Right atrium auricular region (tissue), 2 donors: ENCODE measurements around the gene MGME1. TPM values are rescaled to one million over a fixed set of nuclear protein-coding genes. Genes with fewer than 3 reads are reported as not detected.

Experiments
- DNase-seq: peaks from one replicate; pipeline ENCODE4 v3.0.0-alpha.2; 2019; ENCODE audit warnings: low spot score
- H3K27ac ChIP-seq, 2 donors: fragments of 200-600 bp; sonication (generic); 1 replicate in 1 of 2; 2 replicates in 1 of 2; pipeline ENCODE4 v1.5.1; 2016 to 2019
- H3K27me3 ChIP-seq, 2 donors: fragments of 200-600 bp; sonication (generic); one replicate each; pipeline versions ENCODE4 v1.5.1 to v1.6.0; 2017 to 2019
- H3K36me3 ChIP-seq: fragments of 200-600 bp; sonication (generic); one replicate; pipeline ENCODE4 v1.5.1; 2016
- H3K4me1 ChIP-seq, 2 donors: fragments of 200-600 bp; sonication (generic); one replicate each; pipeline versions ENCODE4 v1.5.1 to v1.6.0; 2017 to 2019
- H3K4me3 ChIP-seq, 2 donors: fragments of 200-600 bp; sonication (generic); 1 replicate in 1 of 2; 2 replicates in 1 of 2; pipeline ENCODE4 v1.5.1; 2017 to 2019; ENCODE audit warnings: mild to moderate bottlenecking in 1 of 2, moderate library complexity in 1 of 2
- H3K9me3 ChIP-seq, 2 donors: fragments of 200-600 bp; sonication (generic); one replicate each; pipeline ENCODE4 v1.5.1; 2019
- total RNA-seq, 2 donors: library from RNA; depleted of rRNA; stranded (reverse); fragments of >200 nt; gene quantifications; one replicate each; pipeline ENCODE4 v1.1.0, GENCODE V29; 2016
- TF ChIP-seq, protein P1 (sequence below), 2 donors: fragments of 200-600 bp; sonication (generic); IDR thresholded peaks; one replicate each; pipeline ENCODE4 v1.5.1; 2019; ENCODE audit warnings: antibody characterized with exemption in 2 of 2

Gene MGME1
- total RNA-seq, 2 donors from 2014 or later: 2.7 to 7.1 TPM

DNA sequence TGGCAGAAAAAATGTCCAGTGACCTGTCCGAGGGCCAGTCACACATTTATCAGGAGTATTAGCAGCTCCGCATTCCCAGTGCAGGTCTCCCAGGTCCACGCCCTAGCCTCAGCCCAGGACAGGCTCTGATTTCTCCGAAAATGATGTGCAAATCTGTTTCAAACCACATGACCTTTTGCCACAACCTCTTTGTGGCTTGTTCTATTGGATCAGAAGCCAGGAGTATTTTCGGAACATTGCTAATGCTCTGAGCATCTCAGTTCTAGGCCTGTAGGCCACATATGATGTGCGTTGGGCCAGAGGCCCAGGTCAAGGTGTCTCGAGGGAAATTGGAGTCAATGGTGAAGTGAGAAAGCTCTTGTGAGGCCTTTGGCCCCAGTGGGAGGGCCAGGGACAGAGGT is 40.6 kb upstream of the MGME1 start:
- no peaks in the 10 kb centered on the region for H3K36me3 ChIP-seq
- no peaks in the 10 kb centered on the region for H3K27me3 ChIP-seq
- H3K27ac ChIP-seq: peak overlapping the region in 1 of 2 donors; percentile 29
- TF ChIP-seq, protein P1, sequence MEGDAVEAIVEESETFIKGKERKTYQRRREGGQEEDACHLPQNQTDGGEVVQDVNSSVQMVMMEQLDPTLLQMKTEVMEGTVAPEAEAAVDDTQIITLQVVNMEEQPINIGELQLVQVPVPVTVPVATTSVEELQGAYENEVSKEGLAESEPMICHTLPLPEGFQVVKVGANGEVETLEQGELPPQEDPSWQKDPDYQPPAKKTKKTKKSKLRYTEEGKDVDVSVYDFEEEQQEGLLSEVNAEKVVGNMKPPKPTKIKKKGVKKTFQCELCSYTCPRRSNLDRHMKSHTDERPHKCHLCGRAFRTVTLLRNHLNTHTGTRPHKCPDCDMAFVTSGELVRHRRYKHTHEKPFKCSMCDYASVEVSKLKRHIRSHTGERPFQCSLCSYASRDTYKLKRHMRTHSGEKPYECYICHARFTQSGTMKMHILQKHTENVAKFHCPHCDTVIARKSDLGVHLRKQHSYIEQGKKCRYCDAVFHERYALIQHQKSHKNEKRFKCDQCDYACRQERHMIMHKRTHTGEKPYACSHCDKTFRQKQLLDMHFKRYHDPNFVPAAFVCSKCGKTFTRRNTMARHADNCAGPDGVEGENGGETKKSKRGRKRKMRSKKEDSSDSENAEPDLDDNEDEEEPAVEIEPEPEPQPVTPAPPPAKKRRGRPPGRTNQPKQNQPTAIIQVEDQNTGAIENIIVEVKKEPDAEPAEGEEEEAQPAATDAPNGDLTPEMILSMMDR (IDR thresholded peaks at IDR 0.05): no peak
- peaks cover 0 to 9% of the 10 kb centered on the region in 2 donors for H3K4me1 ChIP-seq
- no peaks in the 10 kb centered on the region for H3K9me3 ChIP-seq
- H3K4me3 ChIP-seq: no peak overlapping the region
- DNase-seq: peak; percentile 72

DNA sequence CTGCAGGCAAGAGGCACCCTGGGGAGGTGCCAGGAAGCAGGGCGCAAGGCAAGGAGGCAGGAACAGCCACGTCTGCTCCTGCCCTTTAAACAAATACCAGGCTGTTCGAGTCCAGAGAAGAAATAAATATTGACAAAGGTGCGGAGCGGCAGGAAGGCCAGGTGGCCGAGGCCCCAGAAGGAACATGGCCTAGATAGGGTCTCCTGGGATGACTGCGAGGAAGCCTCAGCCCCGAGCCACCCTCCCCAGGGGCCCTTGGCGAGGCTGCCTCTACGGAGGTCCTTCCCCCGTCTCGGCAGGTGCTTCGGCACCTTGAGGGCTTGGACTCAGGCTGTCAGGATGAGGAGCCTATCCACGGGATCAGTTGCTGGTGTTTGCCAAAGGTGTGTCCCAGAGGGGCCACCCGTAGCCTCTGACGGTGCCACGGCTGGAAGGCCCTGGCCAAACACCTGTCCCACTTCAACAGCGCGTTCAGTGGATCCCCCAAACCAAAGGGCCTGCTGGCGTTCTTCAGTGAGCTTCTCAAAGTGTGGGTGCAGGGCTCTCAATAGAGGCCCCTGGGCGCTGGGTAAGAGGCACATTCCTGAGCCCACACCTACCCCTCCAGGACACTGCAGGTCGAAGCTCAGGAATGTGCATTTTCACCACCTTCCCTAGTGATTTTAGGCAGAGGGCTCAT is 40.0 kb upstream of the MGME1 start:
- DNase-seq: no peak
- H3K36me3 ChIP-seq: no peaks in the 10 kb centered on the region
- H3K4me1 ChIP-seq: peaks cover 0 to 9% of the 10 kb centered on the region in 2 donors
- no peaks in the 10 kb centered on the region for H3K27me3 ChIP-seq
- H3K9me3 ChIP-seq: no peaks in the 10 kb centered on the region
- peak overlapping the region in 1 of 2 donors; percentile 29 for H3K27ac ChIP-seq
- TF ChIP-seq, protein P1 (IDR thresholded peaks at IDR 0.05): no peak
- no peak overlapping the region for H3K4me3 ChIP-seq

DNA sequence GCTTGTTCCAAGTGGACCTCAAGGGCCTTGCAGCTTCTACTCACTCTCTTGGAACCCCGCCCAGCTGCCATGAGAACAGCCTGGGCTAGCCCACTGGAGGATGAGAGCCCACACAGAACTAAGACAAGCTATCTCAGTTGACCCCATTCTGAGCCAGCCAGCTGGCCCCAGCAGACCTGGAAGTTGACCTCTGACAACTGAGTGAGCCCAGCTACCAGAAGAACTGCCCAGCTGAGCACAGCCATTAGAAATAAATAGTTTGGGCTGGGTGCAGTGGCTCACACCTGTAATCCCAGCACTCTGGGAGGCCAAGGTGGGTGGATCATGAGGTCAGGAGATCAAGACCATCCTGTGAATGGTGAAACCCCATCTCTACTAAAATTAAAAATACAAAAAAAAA is 37.3 kb upstream of the MGME1 start:
- Histone ChIP-seq H3K4me3 (no peak overlapping the region), H3K27me3 (no peaks in the 10 kb centered on the region)

DNA sequence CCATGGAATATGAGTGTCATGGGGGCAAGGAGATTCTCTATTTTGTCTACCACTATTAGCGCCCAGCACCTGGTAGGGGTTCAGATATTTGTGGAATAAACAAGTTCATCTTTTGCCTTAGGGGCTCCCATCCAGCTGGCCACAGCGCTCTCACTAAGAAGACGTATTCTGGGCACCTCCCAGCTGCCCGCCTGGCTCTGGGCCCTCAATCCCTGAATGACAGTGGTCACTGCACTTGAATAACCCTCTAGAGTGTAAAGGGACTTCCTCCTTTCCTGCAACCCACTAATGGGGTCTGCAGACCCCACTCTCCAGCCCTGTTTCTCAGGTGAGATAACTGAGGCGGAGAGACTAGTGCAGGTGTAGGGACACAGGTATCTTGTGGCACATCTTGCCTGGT is 36.4 kb upstream of the MGME1 start:
- H3K36me3 ChIP-seq: no peaks in the 10 kb centered on the region
- H3K4me1 ChIP-seq: peaks cover 0 to 16% of the 10 kb centered on the region in 2 donors
- H3K27ac ChIP-seq: no peak overlapping the region
- H3K9me3 ChIP-seq: no peaks in the 10 kb centered on the region
- no peaks in the 10 kb centered on the region for H3K27me3 ChIP-seq
- no peak overlapping the region for H3K4me3 ChIP-seq
- no peak for DNase-seq
- TF ChIP-seq, protein P1 (IDR thresholded peaks at IDR 0.05): no peak

More for the DNA sequence above, 37.3 kb upstream of the MGME1 start:
- H3K4me1 ChIP-seq: peaks cover 0 to 7% of the 10 kb centered on the region in 2 donors
- no peaks in the 10 kb centered on the region for H3K9me3 ChIP-seq
- DNase-seq: no peak
- TF ChIP-seq, protein P1 (IDR thresholded peaks at IDR 0.05): no peak
- no peaks in the 10 kb centered on the region for H3K36me3 ChIP-seq
- no peak overlapping the region for H3K27ac ChIP-seq

DNA sequence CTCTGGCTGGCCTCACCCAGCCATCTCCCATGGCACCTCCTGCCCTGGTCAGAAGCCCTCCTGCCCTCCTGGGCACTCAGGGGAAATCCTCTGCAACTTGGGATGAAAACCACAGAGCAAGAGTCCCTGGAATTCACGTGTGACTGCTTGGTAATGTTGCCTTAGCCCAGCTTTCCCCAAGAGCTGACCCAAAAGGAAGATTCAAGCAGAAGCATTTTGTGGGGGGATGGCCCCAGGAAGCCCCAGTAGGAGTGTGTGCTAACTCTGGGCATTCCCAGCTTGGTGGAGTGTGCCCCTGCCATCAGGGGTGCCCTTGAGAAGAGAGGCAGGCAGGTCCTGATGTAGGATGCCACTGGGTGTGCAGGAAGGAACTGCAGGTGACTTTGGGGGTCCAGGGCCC is 35.7 kb upstream of the MGME1 start:
- Histone ChIP-seq H3K27ac (no peak overlapping the region), H3K4me3 (no peak overlapping the region), H3K36me3 (no peaks in the 10 kb centered on the region), H3K27me3 (no peaks in the 10 kb centered on the region), H3K4me1 (peaks cover 0 to 21% of the 10 kb centered on the region in 2 donors), H3K9me3 (no peaks in the 10 kb centered on the region)
- TF ChIP-seq, protein P1 (IDR thresholded peaks at IDR 0.05): no peak
- no peak for DNase-seq

DNA sequence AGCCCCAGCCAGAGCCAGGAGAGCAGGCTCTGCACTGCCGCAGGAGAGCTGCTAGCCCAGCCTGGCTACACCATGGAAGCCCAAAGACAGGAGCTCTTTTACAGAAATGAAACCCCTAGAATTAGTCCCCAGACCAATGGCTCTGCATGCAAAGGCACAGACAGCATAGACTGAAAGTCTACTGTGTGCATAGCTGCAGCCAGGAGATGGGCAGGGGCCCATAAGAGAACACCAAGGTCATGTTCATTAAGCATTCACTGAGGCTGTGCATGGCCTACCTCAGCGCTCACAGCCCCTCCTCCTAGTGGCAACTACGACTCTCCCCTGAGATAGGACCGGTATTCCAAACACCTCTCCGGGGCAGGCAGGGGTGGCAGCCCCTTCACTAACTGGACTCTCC is 35.1 kb upstream of the MGME1 start:
- Histone ChIP-seq H3K4me1 (peaks cover 0 to 24% of the 10 kb centered on the region in 2 donors), H3K4me3 (no peak overlapping the region), H3K27me3 (no peaks in the 10 kb centered on the region), H3K9me3 (no peaks in the 10 kb centered on the region), H3K36me3 (no peaks in the 10 kb centered on the region), H3K27ac (no peak overlapping the region)
- TF ChIP-seq, protein P1 (IDR thresholded peaks at IDR 0.05): no peak
- no peak for DNase-seq
